CD4-positive, alpha-beta T cell treated with Interleukin-1 beta for 1 hour (primary cell): ENCODE data around the gene CAMTA2.
"Not testable (repeated sequence)": the region's sequence is repeated elsewhere in the genome, so short reads cannot be mapped to it uniquely, and the experiment has no call there.

Experiments used
- DNase-seq, 2 donors: peaks; one replicate each; pipeline ENCODE4 v3.0.0-alpha.2; 2020 to 2022

CAMTA2 gene

GRCh38 chr17:4986951-4987766, at the start of gene CAMTA2:
CAMTA2 (minus strand) TSS chr17:4987675; CDS start chr17:4986222, 1,453 bp downstream.
- peak; percentile 86 to 87 for DNase-seq

- DNase-seq = no peak
Observed at GRCh38 chr17:5035315-5035714, 47.8 kb upstream of the CAMTA2 start, which contains the start of gene SLC52A1. SLC52A1 (minus strand) TSS chr17:5035426; CDS start chr17:5034606, 820 bp downstream.

GRCh38 chr17:5034651-5035050, 47.2 kb upstream of the CAMTA2 start:
- no peak for DNase-seq

- DNase-seq = no peak
Observed at GRCh38 chr17:5034063-5034462, 46.6 kb upstream of the CAMTA2 start.

- no peak for DNase-seq
Observed at GRCh38 chr17:5033352-5034015, 46.0 kb upstream of the CAMTA2 start.

GRCh38 chr17:5032865-5033264, 45.4 kb upstream of the CAMTA2 start:
- DNase-seq = no peak

- peak; percentile 80 to 88 for DNase-seq
Observed at GRCh38 chr17:5031365-5032082, 44.0 kb upstream of the CAMTA2 start.

GRCh38 chr17:5030168-5030567, 42.7 kb upstream of the CAMTA2 start:
- DNase-seq = not testable (repeated sequence)

GRCh38 chr17:5027916-5028315, 40.4 kb upstream of the CAMTA2 start:
- DNase-seq = no peak

- DNase-seq = no peak
Observed at GRCh38 chr17:5027299-5027698, 39.8 kb upstream of the CAMTA2 start.

GRCh38 chr17:5024604-5025003, 37.1 kb upstream of the CAMTA2 start:
- DNase-seq = no peak

- DNase-seq = no peak
Observed at GRCh38 chr17:5023588-5024147, 36.2 kb upstream of the CAMTA2 start.

- no peak for DNase-seq
Observed at GRCh38 chr17:5022171-5022711, 34.8 kb upstream of the CAMTA2 start.

GRCh38 chr17:5020502-5021023, 33.1 kb upstream of the CAMTA2 start:
- DNase-seq = no peak

- DNase-seq = peak; percentile 31 to 43
Observed at GRCh38 chr17:5019475-5019956, 32.0 kb upstream of the CAMTA2 start.

- DNase-seq = no peak
Observed at GRCh38 chr17:5014357-5014756, 26.9 kb upstream of the CAMTA2 start.

GRCh38 chr17:5011928-5012327, 24.5 kb upstream of the CAMTA2 start:
- no peak for DNase-seq

- no peak for DNase-seq
Observed at GRCh38 chr17:5003214-5003867, 15.9 kb upstream of the CAMTA2 start.

GRCh38 chr17:5002121-5002788, 14.8 kb upstream of the CAMTA2 start:
- no peak for DNase-seq

- no peak for DNase-seq
Observed at GRCh38 chr17:5000237-5000639, 12.8 kb upstream of the CAMTA2 start.

GRCh38 chr17:4999430-5000093, 12.1 kb upstream of the CAMTA2 start:
- no peak for DNase-seq
